SK-N-SH (cell line): ENCODE measurements around the gene FAM53A. TPM values are rescaled to one million over a fixed set of nuclear protein-coding genes. Genes with fewer than 3 reads are reported as not detected.

Experiments used
- CTCF ChIA-PET: fragments of 300-600, 350-600 bp; formaldehyde crosslinking; extraction: SDS; loops from one replicate; lab custom pipeline; 2021; lab: Yijun Ruan, JAX
- POLR2A ChIA-PET: fragments of 350-600 bp; sonication (Branson Sonifier 250); formaldehyde crosslinking; extraction: SDS; loops from one replicate; lab custom pipeline; 2020; ENCODE audit warnings: antibody characterized with exemption, inconsistent platforms; lab: Yijun Ruan, JAX
- DNase-seq: peaks from one replicate; pipeline ENCODE4 v3.0.0; 2012
- H2AFZ ChIP-seq: fragments of 200-600 bp; sonication (generic); 2 replicates; pipeline ENCODE4 v1.8.1; 2016; ENCODE audit warnings: antibody characterized with exemption, mild to moderate bottlenecking, low read depth
- H3F3A ChIP-seq: fragments of 200-600 bp; sonication (generic); replicated peaks from 2 replicates; pipeline ENCODE3; 2016; ENCODE audit warnings: antibody characterized with exemption, mild to moderate bottlenecking; ENCODE audit not compliant: insufficient read depth
- H3K27ac ChIP-seq, 2 experiments: fragments of 200-500 bp in 1 of 2; fragments of 200-600 bp in 1 of 2; sonication (Bioruptor generic) in 1 of 2; sonication (generic), shearing (Covaris generic) in 1 of 2; 2 replicates each; pipeline versions ENCODE4 v1.5.1 to v1.6.1; 2014 to 2016; ENCODE audit warnings: low read depth in 2 of 2, inconsistent platforms in 1 of 2, low read length in 1 of 2, mild to moderate bottlenecking in 1 of 2, mixed read lengths in 1 of 2
- H3K27me3 ChIP-seq: fragments of 200-600 bp; sonication (generic), shearing (Covaris generic); 2 replicates; pipeline ENCODE4 v1.6.1; 2016; ENCODE audit warnings: mixed run types; ENCODE audit not compliant: insufficient read depth
- H3K36me3 ChIP-seq, 2 experiments: fragments of 200-500 bp in 1 of 2; fragments of 200-600 bp in 1 of 2; sonication (Bioruptor generic) in 1 of 2; sonication (generic) in 1 of 2; replicated peaks in 1 of 2; 2 replicates each; pipeline versions ENCODE3 to v1.5.1; 2014 to 2016; ENCODE audit warnings: low read length in 1 of 2, mild to moderate bottlenecking in 1 of 2; ENCODE audit not compliant: insufficient read depth in 2 of 2, control insufficient read depth in 1 of 2
- H3K4me1 ChIP-seq, 2 experiments: fragments of 200-500 bp in 1 of 2; fragments of 200-600 bp in 1 of 2; sonication (Bioruptor generic) in 1 of 2; sonication (generic), shearing (Covaris generic) in 1 of 2; 2 replicates each; pipeline versions ENCODE4 v1.5.1 to v1.6.1; 2014 to 2016; ENCODE audit warnings: low read depth in 1 of 2, low read length in 1 of 2, mixed run types in 1 of 2; ENCODE audit not compliant: insufficient read depth in 2 of 2, control insufficient read depth in 1 of 2
- H3K4me2 ChIP-seq: fragments of 200-600 bp; sonication (generic), shearing (Covaris generic); 2 replicates; pipeline ENCODE4 v1.6.1; 2017; ENCODE audit warnings: mixed run types
- H3K4me3 ChIP-seq, 2 experiments: fragments of 200-500 bp in 1 of 2; fragments of 200-600 bp in 1 of 2; sonication (Bioruptor generic) in 1 of 2; sonication (generic), shearing (Covaris generic) in 1 of 2; 2 replicates each; pipeline versions ENCODE4 v1.5.1 to v1.8.1; 2014 to 2016; ENCODE audit warnings: low read depth in 2 of 2, inconsistent platforms in 1 of 2, low read length in 1 of 2, mild to moderate bottlenecking in 1 of 2, mixed read lengths in 1 of 2, moderate library complexity in 1 of 2
- H3K79me2 ChIP-seq: fragments of 200-600 bp; sonication (generic); 2 replicates; pipeline ENCODE4 v1.8.1; 2017; ENCODE audit warnings: mild to moderate bottlenecking; ENCODE audit not compliant: insufficient read depth
- H3K9ac ChIP-seq: fragments of 200-600 bp; sonication (generic); 2 replicates; pipeline ENCODE4 v1.6.1; 2017; ENCODE audit warnings: mixed run types
- H3K9me2 ChIP-seq: fragments of 200-600 bp; sonication (generic); 2 replicates; pipeline ENCODE4 v1.6.1; 2017; ENCODE audit warnings: mixed run types
- H3K9me3 ChIP-seq: fragments of 200-600 bp; sonication (generic); 2 replicates; pipeline ENCODE4 v1.6.1; 2017; ENCODE audit warnings: mixed run types, mild to moderate bottlenecking, moderate library complexity
- H4K20me1 ChIP-seq: fragments of 200-600 bp; sonication (generic); 2 replicates; pipeline ENCODE4 v1.6.1; 2017; ENCODE audit warnings: mild to moderate bottlenecking, mixed run types; ENCODE audit not compliant: insufficient read depth
- ELF1 ChIP-seq: IDR thresholded peaks from 2 replicates; pipeline ENCODE4 v1.4.0; 2012
- EP300 ChIP-seq, 2 experiments: IDR thresholded peaks; 2 replicates each; pipeline versions ENCODE4 v1.4.0 to v1.6.1; 2012; ENCODE audit warnings: borderline replicate concordance in 1 of 2, low read depth in 1 of 2, low read length in 1 of 2
- FOXM1 ChIP-seq: IDR thresholded peaks from 2 replicates; pipeline ENCODE4 v1.4.0; 2012; ENCODE audit warnings: low read depth, mild to moderate bottlenecking
- GABPA ChIP-seq: IDR thresholded peaks from 2 replicates; pipeline ENCODE4 v1.4.0; 2012; ENCODE audit warnings: low read depth, mild to moderate bottlenecking
- JUND ChIP-seq: IDR thresholded peaks from 2 replicates; pipeline ENCODE4 v1.4.0; 2012
- NFIC ChIP-seq: IDR thresholded peaks from 2 replicates; pipeline ENCODE4 v1.4.0; 2012; ENCODE audit warnings: borderline replicate concordance
- NRF1 ChIP-seq: IDR thresholded peaks from 2 replicates; pipeline ENCODE4 v1.6.1; 2012; ENCODE audit warnings: low read depth, mild to moderate bottlenecking, low read length
- RAD21 ChIP-seq: IDR thresholded peaks from 2 replicates; pipeline ENCODE4 v1.6.1; 2012; ENCODE audit warnings: mild to moderate bottlenecking, low read length
- RCOR1 ChIP-seq: fragments of 150-350 bp; IDR thresholded peaks from 2 replicates; pipeline ENCODE4 v1.6.1; 2017; ENCODE audit warnings: antibody characterized with exemption, low read length
- RFX5 ChIP-seq: IDR thresholded peaks from 2 replicates; pipeline ENCODE4 v1.6.1; 2012; ENCODE audit warnings: mild to moderate bottlenecking, improper control_type of control experiment, low read length
- RXRA ChIP-seq: IDR thresholded peaks from 2 replicates; pipeline ENCODE4 v1.4.0; 2012; ENCODE audit warnings: low read depth, mild to moderate bottlenecking, borderline replicate concordance
- SMC3 ChIP-seq: IDR thresholded peaks from 2 replicates; pipeline ENCODE4 v1.6.1; 2012; ENCODE audit warnings: low read depth, low read length, improper control_type of control experiment
- TAF1 ChIP-seq: IDR thresholded peaks from 2 replicates; pipeline ENCODE4 v1.6.1; 2012; ENCODE audit warnings: low read depth, mild to moderate bottlenecking, low read length, moderate library complexity, borderline replicate concordance
- TCF12 ChIP-seq: IDR thresholded peaks from 2 replicates; pipeline ENCODE4 v1.4.0; 2012
- TEAD4 ChIP-seq: IDR thresholded peaks from 2 replicates; pipeline ENCODE4 v1.4.0; 2012; ENCODE audit warnings: mild to moderate bottlenecking, borderline replicate concordance; ENCODE audit not compliant: insufficient read depth
- WGBS: methylation state at CpG from one replicate; pipeline ENCODE4 v1.1.6; 2017; ENCODE audit warnings: low lambda C conversion rate; 5-methylcytosine and 5-hydroxymethylcytosine counted together
- polyA plus RNA-seq, 3 experiments: library from polyadenylated mRNA; depleted of rRNA; stranded (reverse); fragments of >200 nt; gene quantifications; 2 replicates each; pipeline ENCODE4 v1.2.3, GENCODE V29; 2012
- TF ChIP-seq, protein P1 (sequence below): IDR thresholded peaks from 2 replicates; pipeline ENCODE4; 2012
- TF ChIP-seq, protein P2 (sequence below): fragments of 200-600 bp; sonication (generic); IDR thresholded peaks from 2 replicates; pipeline ENCODE4 v1.6.1; 2017; ENCODE audit warnings: antibody characterized with exemption, mild to moderate bottlenecking, moderate library complexity

The FAM53A gene
- polyA plus RNA-seq, 1 of the 3 experiments (the other 2 are of a cell fraction): 7.6 TPM

DNA sequence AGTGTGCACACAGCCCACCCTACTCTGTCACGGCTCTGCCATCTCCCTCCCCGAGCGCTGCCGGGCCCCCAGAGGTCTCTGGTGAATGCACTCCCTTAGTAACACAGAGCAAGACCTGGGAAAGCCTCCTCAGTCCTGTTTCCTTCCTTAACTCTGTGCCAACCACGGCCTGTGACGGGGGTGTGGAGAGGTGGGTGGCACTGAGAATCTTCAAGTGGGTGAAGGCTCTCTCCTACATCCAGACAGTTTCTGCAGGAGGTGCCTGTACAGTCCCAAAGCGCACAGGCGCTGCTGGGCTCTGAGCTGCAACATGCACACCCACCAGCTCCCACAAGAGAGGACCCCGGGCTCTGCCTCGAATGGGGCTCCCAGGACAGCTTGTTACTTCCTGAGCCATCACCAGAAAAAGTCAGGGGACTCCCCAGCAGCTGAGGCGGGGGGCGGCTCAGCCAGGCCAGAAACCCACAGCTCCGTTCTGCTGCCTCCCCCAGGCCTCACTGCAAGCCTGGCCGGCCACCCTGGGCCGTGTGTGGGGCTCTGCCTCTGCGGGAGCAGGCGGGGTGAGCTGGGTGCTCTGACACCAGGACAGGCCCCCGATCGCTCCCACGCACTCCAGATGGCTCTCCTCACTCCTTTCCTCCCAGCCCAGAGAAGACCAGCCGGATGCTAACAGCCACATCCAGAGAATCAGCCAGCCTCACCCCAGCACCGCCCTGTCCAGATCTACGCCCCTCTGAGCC lies 29.7 kb downstream of the FAM53A start:
- WGBS: 90% methylated on average over 14 of the region's 23 CpGs
- CTCF ChIA-PET: interaction anchor here (1.2 to 1.3 kb wide), 2 partner anchors 25 to 39 kb away, joined by 5 read pairs; no protein-coding TSS in a partner anchor
- POLR2A ChIA-PET: no interaction called here

DNA sequence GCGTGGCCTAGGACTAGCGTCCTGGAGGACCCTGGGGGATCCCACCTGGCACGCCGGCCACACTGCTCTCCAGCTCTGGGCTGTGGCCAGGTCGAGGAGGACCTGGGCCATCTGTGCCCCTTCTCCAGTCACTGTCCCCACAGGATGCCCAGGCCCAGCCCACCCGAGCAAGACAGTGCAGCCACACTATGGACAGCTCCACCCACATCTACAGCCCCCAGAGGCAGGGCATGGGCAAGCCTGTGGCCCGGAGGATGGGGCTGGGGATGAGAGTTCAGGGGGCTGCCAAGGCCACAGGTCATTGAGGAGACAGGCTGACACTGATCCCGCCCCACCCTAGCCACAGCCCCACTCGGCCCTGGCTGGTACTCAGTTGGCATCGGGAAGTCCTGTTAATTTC lies 30.3 kb downstream of the FAM53A start:
- no peak overlapping the region for H3K4me2 ChIP-seq
- no peak for TF ChIP-seq TEAD4
- TF ChIP-seq, protein P1, sequence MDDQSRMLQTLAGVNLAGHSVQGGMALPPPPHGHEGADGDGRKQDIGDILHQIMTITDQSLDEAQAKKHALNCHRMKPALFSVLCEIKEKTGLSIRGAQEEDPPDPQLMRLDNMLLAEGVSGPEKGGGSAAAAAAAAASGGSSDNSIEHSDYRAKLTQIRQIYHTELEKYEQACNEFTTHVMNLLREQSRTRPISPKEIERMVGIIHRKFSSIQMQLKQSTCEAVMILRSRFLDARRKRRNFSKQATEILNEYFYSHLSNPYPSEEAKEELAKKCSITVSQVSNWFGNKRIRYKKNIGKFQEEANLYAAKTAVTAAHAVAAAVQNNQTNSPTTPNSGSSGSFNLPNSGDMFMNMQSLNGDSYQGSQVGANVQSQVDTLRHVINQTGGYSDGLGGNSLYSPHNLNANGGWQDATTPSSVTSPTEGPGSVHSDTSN: no peak
- TF ChIP-seq TCF12: no peak
- no peak for TF ChIP-seq GABPA
- no peak for TF ChIP-seq ELF1
- TF ChIP-seq NFIC: no peak
- no peak for TF ChIP-seq JUND
- TF ChIP-seq FOXM1: no peak
- no peak for TF ChIP-seq EP300 (IDR thresholded peaks at IDR 0.05; ENCODE audit: borderline replicate concordance in 1 of 2, low read depth in 1 of 2, low read length in 1 of 2)
- TF ChIP-seq RFX5: no peak
- TF ChIP-seq RAD21: no peak
- TF ChIP-seq TAF1: no peak
- no peak for TF ChIP-seq RCOR1
- TF ChIP-seq, protein P2, sequence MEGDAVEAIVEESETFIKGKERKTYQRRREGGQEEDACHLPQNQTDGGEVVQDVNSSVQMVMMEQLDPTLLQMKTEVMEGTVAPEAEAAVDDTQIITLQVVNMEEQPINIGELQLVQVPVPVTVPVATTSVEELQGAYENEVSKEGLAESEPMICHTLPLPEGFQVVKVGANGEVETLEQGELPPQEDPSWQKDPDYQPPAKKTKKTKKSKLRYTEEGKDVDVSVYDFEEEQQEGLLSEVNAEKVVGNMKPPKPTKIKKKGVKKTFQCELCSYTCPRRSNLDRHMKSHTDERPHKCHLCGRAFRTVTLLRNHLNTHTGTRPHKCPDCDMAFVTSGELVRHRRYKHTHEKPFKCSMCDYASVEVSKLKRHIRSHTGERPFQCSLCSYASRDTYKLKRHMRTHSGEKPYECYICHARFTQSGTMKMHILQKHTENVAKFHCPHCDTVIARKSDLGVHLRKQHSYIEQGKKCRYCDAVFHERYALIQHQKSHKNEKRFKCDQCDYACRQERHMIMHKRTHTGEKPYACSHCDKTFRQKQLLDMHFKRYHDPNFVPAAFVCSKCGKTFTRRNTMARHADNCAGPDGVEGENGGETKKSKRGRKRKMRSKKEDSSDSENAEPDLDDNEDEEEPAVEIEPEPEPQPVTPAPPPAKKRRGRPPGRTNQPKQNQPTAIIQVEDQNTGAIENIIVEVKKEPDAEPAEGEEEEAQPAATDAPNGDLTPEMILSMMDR: no peak
- TF ChIP-seq NRF1: no peak
- TF ChIP-seq, all 33 proteins: peak for 0
- POLR2A ChIA-PET: no interaction called here
- WGBS: 88% methylated on average over 6 of the region's 10 CpGs
- DNase-seq: no peak
- H3K9me2 ChIP-seq: no peaks in the 10 kb centered on the region
- no peaks in the 10 kb centered on the region for H3K9me3 ChIP-seq
- no peaks in the 10 kb centered on the region for H3K27me3 ChIP-seq
- H3K4me3 ChIP-seq: no peak overlapping the region
- H3F3A ChIP-seq: no peaks in the 10 kb centered on the region
- no peak overlapping the region for H3K27ac ChIP-seq
- H4K20me1 ChIP-seq: no peaks in the 10 kb centered on the region
- H3K9ac ChIP-seq: no peak overlapping the region
- no peaks in the 10 kb centered on the region for H3K79me2 ChIP-seq
- H2AFZ ChIP-seq: no peak overlapping the region
- CTCF ChIA-PET: interaction anchor here (1.2 to 1.3 kb wide), 2 partner anchors 25 to 40 kb away, joined by 5 read pairs; no protein-coding TSS in a partner anchor
- H3K4me1 ChIP-seq: no peaks in the 10 kb centered on the region
- no peaks in the 10 kb centered on the region for H3K36me3 ChIP-seq

More for the DNA sequence above, 29.7 kb downstream of the FAM53A start:
- no peak overlapping the region for H3K9ac ChIP-seq
- no peaks in the 10 kb centered on the region for H3K79me2 ChIP-seq
- H3K27me3 ChIP-seq: no peaks in the 10 kb centered on the region
- no peaks in the 10 kb centered on the region for H3K9me2 ChIP-seq
- H3K9me3 ChIP-seq: no peaks in the 10 kb centered on the region
- DNase-seq: no peak
- H4K20me1 ChIP-seq: no peaks in the 10 kb centered on the region
- no peaks in the 10 kb centered on the region for H3K4me1 ChIP-seq
- no peaks in the 10 kb centered on the region for H3K36me3 ChIP-seq
- no peaks in the 10 kb centered on the region for H3F3A ChIP-seq
- no peak overlapping the region for H3K4me2 ChIP-seq
- TF ChIP-seq NRF1 (no peak), RXRA (no peak), RFX5 (no peak), SMC3 (no peak)
- H3K4me3 ChIP-seq: no peak overlapping the region
- no peak overlapping the region for H2AFZ ChIP-seq
- no peak overlapping the region for H3K27ac ChIP-seq
